Measurements from ENCODE around the gene AP3D1.

Gene AP3D1

DNA sequence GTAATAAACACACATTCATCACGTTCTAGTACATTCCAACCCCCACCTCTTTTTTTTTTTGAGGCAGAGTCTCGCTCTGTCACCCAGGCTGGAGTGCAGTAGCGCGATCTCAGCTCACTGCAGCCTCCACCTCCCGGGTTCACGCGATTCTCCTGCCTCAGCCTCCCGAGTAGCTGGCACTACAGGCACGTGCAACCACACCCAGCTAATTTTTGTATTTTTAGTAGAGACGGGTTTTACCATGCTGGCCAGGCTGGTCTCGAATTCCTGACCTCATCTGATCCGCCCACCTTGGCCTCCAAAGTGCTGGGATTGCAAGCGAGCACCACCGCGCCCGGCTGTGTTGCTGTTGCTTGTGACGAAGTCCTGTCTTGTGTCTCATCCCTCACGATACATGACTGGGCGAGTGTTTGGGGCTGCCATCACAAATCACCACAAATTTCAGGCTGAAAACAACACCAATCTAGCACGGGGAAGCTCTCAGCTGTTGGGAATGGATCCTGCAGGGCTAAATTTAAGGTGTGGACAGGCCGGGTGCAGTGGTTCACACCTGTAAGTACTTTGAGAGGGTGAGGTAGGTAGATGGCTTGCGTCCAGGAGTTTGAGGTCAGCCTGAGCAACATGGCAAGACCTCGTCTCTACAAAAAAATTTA, 70.9 kb downstream of the AP3D1 start:
- in situ Hi-C loops (cut with HindIII; ENCODE audit: low pct_ligation_motif_present, low pct_unique_long_range_greater_than_20kb, low sequenced_read_pairs): no loop called here

DNA sequence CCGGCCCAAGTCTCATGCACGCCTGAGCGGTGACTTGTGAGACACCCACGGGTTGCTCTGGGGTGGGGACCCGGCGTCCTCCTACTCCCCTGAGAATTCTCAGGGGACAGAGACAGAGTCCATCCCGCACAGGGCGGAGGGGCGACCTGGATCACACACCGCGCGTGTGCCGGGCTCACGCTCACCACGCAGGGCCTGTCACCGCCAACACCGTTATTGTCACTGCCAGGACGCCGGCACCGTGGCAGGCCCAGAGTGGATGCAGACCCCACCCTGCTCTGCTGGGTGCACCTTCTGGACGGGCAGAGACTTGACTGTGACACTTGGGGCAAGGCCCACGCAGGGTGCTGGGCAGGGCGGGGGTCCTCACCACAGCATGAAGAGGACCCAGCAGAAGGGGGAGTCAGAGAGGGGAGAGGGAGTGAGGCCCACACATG, 71.5 kb downstream of the AP3D1 start:
- in situ Hi-C loops (cut with HindIII; ENCODE audit: low pct_ligation_motif_present, low pct_unique_long_range_greater_than_20kb, low sequenced_read_pairs): no loop called here
- DNase-seq: no peak

More for the DNA sequence above, 70.9 kb downstream of the AP3D1 start:
- no peak for DNase-seq

DNA sequence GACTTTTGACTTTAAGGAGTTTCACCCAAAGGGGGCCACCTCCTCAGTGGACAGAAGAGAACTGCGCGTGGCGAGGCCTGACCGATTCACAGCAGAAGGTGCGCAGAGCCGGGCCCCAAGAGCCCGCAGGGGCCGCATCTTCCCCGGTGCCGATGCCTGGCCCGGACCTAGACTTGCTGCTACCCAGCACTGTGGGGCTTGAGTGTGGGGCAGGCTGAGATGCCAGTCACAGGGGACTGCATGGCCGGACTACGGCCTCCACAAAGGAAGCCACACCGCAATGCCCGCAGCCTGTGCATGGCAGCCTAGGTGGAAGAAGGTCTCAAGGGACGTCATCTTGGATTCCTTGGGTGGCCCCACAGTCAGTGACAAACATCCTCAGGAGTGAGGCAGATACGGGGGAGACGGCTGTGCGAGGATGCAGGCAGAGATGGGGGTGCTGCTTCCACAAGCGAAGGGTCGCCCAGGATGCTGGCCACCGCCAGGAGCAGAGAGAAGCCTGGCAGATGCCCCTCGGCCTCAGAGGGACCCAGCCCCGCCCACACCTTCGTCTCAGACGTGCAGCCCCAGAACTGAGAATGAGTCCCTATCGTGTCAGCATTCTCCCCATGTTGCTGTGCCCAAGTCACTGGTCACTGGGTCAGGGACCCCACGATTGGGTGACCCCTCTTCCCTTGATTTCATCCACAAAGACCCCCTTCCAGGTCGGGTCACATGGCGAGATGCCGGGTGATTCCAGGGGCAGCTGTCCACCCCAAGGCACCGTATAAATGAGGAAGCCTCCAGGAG, 72.1 kb downstream of the AP3D1 start:
- in situ Hi-C loops (cut with HindIII; ENCODE audit: low pct_ligation_motif_present, low pct_unique_long_range_greater_than_20kb, low sequenced_read_pairs): no loop called here
- no peak for DNase-seq

DNA sequence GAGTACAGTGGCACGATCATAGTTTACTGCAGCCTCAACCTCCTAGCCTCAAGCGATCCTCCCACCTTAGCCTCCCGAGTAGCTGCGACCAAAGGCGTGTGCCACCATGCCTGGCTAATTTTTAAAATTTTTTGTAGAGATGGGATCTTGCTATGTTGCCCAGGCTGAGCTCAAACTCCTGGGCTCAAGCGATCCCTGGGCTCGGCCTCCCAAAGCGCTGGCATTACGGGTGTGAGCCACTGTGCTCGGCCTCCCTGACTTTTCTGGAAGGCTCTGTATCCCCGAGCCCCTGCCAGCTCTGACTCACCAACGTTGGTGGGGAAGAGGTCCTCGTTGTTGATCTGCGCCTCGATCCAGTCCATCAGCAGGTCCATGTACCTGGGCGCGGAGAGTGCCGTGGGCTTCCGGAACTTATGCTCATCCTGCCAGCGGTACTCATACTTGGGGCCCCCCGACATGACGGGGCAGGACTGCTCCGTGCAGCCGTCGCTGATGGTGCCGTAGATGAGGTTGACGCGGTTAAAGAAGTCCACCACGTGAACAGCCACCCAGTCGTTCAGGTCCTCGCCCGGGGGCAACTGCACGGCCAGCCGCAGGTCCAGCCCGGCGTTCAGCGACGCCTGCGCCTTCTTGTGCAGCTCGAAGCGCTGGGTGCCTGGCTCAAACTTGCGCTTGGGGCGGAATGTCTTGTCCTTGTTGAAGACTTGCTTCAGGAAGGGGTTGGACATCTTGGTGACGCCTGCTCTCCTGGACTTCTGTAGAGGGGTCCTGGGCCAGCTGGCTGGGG, 73.3 kb downstream of the AP3D1 start:
- no peak for DNase-seq
- in situ Hi-C loops (cut with HindIII; ENCODE audit: low pct_ligation_motif_present, low pct_unique_long_range_greater_than_20kb, low sequenced_read_pairs): no loop called here

DNA sequence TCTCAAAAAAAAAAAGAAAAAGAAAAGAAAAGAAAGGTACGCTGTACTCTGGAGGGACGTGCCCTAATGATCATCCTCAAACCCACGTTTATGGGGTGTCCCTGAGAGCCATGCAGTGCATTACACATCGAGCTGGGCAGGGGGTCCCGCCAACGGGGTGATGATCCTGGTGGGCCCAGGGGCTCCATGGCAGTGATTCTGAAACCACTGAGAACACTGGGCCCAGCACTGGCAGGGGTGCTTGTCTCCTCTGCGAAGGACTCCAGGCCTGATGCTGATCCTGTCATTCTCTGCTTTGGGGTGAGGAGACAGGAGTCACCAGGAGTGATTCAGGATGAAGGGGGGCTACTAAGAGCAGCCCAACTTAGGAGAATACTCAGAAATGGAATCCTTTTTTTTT, 74.0 kb downstream of the AP3D1 start:
- DNase-seq: no peak
- in situ Hi-C loops (cut with HindIII; ENCODE audit: low pct_ligation_motif_present, low pct_unique_long_range_greater_than_20kb, low sequenced_read_pairs): no loop called here

DNA sequence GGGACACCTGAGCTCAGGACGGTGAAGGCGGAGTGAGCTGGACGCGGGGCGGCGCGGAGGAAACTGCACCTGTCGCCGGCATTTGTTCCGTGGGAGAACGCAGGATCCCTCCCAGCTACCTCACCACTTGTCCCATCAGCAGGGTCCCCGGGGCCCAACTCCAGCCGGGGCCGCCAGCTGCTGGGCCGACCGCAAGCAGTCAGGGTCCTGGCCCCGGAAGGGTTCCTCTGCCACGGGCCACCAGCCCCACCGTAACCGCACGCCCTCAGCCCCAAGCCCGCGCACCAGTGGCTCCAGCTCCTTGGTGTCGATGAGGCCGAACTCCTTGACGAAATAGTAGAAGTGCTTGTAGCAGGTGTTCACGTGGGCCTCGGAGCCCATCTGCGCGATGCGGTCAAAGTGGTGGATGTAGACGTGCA, 74.8 kb downstream of the AP3D1 start:
- no peak for DNase-seq
- in situ Hi-C loops (cut with HindIII; ENCODE audit: low pct_ligation_motif_present, low pct_unique_long_range_greater_than_20kb, low sequenced_read_pairs): no loop called here

DNA sequence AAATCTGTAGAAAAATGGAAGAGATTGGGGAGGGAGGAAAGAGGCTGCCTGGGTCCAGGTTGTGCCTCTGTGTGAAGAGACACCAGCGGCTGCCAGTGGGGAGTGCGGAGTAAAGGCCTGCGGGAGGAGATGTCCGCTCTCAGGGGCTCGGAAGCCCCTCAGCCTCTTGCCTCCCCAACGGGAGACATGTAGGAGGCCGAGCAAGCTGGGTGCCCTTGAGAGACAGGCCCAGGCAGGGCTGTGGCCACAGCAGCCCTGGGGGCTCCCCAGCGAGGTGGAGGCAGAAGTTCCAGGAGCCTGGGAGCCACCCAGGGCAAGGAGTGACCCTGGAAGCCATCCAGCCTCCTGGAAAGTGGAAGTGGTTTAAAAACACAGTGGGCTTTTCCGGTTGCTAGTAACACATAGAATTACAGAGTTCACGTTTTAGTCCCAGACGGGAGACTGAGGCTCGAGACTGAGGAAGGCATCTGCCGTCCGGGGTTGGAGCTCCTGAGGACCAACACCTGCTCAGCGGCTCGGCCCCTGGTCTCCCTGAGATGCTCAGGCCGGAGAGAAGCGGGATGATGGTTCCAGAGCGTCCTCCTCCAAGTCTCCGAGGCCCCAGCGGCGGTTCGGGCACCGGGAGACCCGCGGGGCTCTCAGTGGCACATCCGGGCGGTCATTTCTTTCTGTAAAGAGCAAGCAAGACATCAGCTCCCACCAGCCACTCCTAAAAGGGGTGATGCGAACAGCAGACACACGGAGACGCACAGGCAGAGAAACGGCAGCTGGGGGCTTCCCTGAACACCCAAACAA, 78.4 kb downstream of the AP3D1 start:
- DNase-seq: no peak
- in situ Hi-C loops (cut with HindIII; ENCODE audit: low pct_ligation_motif_present, low pct_unique_long_range_greater_than_20kb, low sequenced_read_pairs): no loop called here

DNA sequence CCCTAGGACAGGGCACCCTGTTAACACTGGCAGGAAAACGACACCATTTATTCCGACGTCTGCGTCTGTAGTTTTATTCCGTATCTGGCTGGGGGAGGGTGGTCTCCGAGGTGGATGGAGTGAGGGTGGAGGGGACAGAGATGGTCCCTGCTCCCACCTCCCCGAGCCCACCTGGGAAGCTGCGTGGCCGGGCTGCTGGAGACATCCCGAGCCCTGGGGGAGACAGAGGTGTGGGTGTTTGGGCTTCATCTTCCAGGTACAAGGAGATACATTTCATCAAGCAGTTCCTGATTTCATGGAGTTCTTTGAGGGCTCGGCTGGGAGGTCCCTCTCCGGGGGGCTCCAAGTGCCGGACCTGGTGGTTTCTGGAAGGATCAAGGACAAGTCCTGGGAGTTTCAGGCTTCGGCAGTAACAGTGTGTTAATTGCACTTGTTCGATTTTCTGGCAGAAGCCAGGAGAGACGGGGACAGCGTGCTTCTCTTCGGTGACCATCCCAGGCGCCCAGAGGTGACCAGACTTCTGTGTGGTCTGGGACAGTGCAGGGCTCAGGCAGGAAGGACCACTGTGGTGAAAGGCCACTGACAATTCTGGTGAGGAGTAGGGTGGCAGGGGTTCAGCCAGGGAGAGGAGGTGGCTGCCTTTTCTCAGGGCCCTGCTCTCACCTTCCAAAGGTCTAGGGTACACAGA, 80.2 kb downstream of the AP3D1 start:
- in situ Hi-C loops (cut with HindIII; ENCODE audit: low pct_ligation_motif_present, low pct_unique_long_range_greater_than_20kb, low sequenced_read_pairs): no loop called here
- DNase-seq: no peak

DNA sequence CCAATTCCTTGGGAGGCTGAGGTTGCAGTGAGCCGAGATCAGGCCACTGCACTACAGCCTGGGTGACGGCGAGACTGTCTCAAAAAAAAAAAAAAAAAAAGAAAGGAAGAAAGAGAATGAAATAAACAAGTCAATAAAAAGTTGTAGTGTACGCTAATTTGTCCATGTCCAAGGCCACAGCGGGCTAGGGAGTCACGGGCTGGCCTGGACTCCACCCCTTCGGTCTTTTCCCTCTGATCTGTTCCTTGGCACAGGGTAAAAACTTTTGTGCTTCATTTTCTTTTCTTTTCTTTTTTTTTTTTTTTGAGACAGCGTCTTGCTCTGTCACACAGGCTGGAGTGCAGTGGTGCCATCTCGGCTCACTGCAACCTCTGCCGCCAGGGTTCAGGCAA, 80.9 kb downstream of the AP3D1 start:
- in situ Hi-C loops (cut with HindIII; ENCODE audit: low pct_ligation_motif_present, low pct_unique_long_range_greater_than_20kb, low sequenced_read_pairs): no loop called here
- no peak for DNase-seq

DNA sequence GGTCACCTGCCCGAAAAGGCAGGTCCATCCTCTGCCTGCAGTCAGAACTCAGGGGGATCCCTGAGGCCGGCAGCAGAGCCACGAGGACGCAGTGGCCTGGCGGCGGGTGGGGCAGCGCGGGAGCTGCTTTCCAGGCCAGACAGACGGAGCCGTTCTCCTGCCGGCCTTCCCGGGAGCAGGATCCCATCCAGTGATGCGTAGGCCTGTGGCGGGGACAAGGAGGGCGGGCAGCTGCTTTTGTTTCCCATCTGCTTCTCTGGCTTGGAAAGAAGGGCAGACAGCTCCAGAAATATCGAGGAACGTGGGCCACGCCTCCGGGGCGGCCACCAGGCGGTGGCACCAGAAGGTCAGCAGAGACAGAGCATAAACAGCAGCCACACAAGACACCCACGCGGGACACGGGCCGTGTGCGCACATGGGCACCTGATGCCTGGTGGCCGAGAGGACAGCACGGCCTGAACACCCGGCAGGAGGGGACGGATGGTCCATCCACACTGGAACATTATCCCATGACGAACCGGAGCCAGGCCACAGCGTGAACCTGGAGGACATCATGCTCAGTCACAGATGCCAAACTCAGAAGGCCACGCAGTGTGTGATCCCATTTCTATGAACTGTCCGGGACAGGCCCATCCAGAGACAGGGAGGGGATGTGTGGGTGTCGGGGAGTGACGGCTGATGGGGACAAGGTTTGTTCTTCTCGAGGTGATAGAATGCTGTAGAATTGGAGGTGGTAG, 86.4 kb downstream of the AP3D1 start:
- in situ Hi-C loops (cut with HindIII; ENCODE audit: low pct_ligation_motif_present, low pct_unique_long_range_greater_than_20kb, low sequenced_read_pairs): no loop called here
- DNase-seq: no peak

DNA sequence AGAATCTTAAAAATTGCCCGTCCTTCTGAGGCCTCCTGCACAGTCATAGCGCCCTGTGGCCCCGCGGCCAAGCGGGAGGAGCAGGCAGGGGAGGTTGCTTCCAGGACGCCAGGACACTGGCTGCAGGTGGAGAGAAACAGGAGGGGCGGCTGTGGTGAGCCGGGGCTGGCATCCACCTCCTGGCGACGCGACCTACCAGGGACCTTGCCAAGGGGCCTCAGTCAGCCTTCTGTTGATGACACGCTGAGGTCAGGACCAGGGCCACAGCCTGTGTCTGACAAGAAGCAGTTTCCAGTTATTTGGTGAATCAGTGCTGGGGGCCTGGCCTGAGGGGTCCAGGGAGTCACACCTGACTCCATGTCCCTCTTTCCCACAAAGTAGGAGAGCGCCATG, 87.0 kb downstream of the AP3D1 start:
- DNase-seq: no peak
- in situ Hi-C loops (cut with HindIII; ENCODE audit: low pct_ligation_motif_present, low pct_unique_long_range_greater_than_20kb, low sequenced_read_pairs): no loop called here

DNA sequence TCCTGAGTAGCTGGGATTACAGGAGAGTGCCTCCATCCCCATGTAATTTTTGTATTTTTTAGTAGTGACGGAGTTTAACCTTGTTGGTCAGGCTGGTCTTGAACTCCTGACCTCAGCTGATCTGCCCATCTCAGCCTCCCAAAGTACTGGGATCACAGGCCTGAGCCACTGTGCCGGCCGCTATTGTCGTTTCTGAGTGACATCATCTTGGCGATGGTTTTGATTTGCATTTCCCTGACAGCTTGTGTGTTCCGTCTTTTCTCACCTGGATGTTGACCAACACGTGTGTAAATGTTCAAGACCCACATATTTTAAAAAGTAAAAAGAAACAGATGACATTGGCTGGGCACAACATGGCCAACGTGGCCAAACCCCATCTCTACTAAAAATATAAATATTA, 87.5 kb downstream of the AP3D1 start:
- in situ Hi-C loops (cut with HindIII; ENCODE audit: low pct_ligation_motif_present, low pct_unique_long_range_greater_than_20kb, low sequenced_read_pairs): no loop called here

DNA sequence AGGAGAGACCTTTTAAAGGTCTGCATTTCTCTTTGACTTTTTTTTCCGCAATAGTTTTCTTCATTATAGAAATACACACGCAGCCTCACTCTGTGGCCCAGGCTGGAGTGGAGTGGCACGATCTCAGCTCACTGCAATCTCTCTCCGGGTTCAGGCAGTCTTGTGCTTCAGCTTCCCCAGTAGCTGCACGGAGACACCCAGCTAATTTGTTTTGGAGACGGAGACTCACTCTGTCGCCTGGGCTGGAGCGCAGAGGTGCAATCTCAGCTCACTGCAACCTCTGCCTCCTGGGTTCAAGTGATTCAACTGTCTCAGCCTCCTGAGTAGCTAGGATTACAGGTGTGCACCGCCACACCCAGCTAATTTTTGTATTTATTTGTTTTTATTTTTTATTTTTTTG, 88.6 kb downstream of the AP3D1 start:
- no peak for DNase-seq
- in situ Hi-C loops (cut with HindIII; ENCODE audit: low pct_ligation_motif_present, low pct_unique_long_range_greater_than_20kb, low sequenced_read_pairs): no loop called here

More for the DNA sequence above, 87.5 kb downstream of the AP3D1 start:
- DNase-seq: no peak

DNA sequence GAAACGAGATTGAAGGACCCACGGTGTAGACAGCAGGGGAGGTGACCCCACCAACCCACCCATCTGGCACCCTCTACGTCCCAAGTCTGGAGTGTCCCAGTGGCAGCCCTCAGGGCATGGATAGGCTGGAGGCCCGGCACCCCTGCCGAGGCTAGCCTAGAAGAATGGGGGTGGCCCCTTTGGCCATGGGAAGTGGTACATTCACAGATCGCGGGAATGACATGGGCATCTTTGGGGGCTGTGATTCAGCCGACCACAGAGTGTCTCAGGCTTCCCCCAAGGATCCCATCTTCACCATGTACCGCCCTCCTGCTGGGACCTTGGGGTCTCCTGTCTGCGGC, 89.0 kb downstream of the AP3D1 start:
- in situ Hi-C loops (cut with HindIII; ENCODE audit: low pct_ligation_motif_present, low pct_unique_long_range_greater_than_20kb, low sequenced_read_pairs): no loop called here
- DNase-seq: no peak

DNA sequence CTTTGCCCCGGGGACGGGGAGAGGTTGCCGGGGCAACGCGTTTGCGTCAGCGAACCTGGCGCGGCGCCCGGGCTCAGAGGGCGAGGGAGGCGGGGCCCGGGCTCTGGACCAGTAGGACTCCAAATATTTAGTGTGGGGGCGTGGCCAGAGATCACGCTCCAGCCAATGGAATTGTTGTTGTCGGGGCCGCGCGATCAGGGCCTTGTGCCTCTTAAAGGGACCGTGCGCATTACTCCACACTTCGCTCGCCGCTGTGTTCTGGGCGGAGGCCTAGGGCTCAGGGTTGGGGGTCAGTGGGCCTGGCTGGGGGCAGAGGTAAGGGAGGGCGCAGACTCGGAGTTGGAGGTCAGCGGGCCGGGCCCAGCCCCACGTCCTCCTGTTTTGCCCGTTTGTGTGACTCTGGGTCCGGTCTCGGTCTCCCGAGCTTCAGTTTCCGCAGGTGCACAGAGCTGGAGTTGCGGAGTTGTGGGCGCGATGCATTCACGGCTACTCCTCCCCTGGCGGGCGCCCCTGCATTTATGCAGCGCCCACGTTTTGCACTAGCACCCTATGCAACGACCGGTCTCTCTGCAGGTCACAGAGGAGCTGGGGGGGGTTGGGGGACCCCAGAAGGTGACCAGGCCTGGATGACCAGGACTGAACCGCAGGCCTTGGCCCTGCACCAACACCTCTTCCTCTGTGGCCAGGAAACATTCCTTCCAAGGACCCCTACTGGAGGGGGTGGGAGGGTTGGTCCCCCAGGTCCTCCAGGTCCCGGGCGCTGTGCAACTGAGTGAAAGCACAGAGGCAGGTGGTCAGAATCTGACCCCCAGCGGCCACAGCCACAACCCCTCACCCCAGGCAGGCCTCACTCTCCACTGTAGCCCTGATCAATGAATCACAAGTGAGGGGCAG, 89.6 kb downstream of the AP3D1 start:
- peak; percentile 96 for DNase-seq
- in situ Hi-C loops (cut with HindIII; ENCODE audit: low pct_ligation_motif_present, low pct_unique_long_range_greater_than_20kb, low sequenced_read_pairs): no loop called here

DNA sequence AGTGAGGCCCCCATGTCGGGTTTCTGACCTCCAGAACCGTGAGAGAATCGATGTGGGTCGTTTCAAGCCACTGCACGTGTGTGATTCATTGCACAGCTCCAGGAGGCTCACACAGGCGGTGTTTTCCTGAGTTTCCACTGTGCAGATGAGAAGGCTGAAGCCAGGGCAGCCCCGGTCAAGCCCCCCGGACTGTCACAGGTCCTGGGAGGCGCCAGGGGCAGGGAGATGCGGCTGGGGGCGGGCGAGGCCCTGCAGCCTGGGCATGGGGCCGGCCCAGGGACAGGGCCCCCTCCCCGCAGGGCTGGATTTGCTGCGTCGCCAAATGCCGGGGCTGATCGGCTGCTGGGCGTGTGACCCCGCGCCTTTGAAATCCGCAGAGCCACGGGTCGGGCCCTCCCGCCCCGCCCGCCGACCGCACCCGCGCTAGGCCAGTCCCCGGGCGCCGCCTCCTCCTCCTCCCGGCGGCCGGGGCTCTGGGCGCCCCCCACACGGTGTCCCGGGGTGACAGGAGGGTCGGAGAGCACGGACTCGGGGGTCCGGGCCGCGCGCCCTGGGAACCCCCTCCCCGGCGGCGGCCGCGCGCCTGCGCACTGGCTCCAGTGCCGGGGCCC, 90.4 kb downstream of the AP3D1 start:
- in situ Hi-C loops (cut with HindIII; ENCODE audit: low pct_ligation_motif_present, low pct_unique_long_range_greater_than_20kb, low sequenced_read_pairs): no loop called here
- DNase-seq: peak; percentile 76
